ENCODE measurements around the gene ATPAF1.

- TF ChIP-seq CTCF (conservative IDR thresholded peaks at IDR 0.05) (no peak), ZFX (IDR thresholded peaks at IDR 0.05) (no peak)
Measured at GRCh38 chr1:46611691-46612221, 56.4 kb downstream of the ATPAF1 start.

Measured in C4-2B (cell line).